D721Med (cell line): Measurements from ENCODE around the gene TMEM184B.

ENCODE experiments used
- DNase-seq: peaks from one replicate; pipeline ENCODE4 v3.0.0; 2011; ENCODE audit warnings: low spot score; ENCODE audit not compliant: insufficient read length
- FAIRE-seq: peaks from 2 replicates; lab custom pipeline; 2011; peaks lifted over from hg19 to GRCh38; lab: Jason Lieb, UNC
- TF ChIP-seq, protein P1 (sequence below): IDR thresholded peaks from 2 replicates; pipeline ENCODE4 v1.5.1; 2012; ENCODE audit warnings: mild to moderate bottlenecking, control low read depth; ENCODE audit not compliant: insufficient read depth; ENCODE audit errors: missing control alignments

The TMEM184B gene

DNA sequence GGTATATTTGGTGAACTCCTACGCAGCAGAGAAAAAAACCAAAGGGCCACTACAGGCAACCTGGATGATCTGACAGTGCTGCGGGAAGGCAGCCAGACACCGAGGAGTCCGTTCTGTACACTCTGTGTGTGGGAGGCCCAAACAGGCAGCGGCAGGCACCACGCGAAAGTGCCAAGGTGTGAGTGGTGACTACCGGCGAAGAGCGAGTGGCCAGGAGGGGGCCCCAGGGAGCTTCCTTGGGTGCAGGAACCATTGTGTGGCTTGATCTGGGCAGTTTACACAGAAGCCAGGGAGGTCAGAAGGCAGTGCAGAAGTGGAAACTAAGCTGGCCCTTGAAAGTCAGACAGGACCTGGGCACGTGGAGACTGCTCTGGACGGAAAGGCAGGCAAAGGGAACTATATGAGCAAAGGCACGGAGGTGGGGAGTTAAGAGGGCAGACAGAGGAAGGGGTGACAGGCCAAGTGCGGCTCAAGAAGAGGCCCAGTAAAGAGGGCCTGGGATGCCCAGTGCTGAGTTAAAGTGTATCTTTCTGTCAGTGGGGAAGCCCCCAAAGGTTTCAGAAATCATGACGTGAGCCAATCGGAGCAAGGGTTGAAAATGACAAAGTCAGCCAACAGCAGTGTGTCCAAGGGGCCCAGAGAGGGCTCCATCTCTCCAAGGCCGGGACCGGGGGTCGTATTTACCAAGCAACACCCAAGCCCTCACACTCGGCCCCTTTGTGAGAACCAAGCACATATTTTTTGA, 10.6 kb downstream of the TMEM184B start:
- DNase-seq (no peak), FAIRE-seq (no peak)
- TF ChIP-seq, protein P1, sequence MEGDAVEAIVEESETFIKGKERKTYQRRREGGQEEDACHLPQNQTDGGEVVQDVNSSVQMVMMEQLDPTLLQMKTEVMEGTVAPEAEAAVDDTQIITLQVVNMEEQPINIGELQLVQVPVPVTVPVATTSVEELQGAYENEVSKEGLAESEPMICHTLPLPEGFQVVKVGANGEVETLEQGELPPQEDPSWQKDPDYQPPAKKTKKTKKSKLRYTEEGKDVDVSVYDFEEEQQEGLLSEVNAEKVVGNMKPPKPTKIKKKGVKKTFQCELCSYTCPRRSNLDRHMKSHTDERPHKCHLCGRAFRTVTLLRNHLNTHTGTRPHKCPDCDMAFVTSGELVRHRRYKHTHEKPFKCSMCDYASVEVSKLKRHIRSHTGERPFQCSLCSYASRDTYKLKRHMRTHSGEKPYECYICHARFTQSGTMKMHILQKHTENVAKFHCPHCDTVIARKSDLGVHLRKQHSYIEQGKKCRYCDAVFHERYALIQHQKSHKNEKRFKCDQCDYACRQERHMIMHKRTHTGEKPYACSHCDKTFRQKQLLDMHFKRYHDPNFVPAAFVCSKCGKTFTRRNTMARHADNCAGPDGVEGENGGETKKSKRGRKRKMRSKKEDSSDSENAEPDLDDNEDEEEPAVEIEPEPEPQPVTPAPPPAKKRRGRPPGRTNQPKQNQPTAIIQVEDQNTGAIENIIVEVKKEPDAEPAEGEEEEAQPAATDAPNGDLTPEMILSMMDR, result peak; percentile 38

DNA sequence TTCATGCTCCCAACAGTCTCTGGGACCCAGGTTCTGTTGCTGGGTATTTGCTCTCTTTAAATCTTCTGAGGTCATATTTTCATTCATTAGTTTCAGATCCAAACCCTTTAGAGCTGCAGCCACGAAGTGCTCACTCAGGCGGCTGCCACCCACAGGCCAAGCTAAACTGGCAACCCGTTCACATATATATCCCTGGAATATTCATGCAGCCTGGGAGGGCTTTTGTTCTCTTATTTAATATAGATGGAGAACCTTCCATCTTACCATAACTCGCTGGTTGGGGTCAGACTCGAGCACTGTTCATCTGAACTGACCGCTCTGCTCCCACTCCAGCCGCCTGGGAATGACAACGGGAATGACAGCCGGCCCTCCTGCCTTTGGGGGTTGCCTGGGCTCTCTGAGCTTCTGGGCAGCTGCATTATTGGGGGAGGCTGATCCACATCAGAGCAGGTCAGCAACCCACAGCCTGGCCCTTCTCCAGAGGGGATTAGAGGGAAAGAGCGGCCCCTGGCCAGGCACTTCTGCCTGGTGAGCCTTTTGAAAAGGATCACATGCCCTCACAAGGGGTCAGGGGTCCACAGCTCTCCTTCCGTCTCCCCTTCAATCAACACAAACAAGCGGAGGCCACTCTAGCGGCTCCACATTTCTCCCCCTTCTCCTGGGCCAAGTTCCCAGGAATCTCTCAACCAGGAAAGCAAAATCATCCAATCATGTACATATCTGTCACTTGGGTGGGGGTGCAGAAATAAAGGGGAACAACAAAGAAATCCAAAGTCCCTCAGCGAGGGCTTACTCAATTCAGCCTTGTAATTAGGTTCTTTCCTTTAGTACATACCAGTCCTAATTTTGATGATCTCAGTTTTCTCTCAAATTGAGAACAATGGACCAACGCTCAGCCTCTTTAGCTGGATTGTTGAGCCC, 11.8 kb downstream of the TMEM184B start:
- no peak for FAIRE-seq
- no peak for DNase-seq
- TF ChIP-seq, protein P1, result no peak

DNA sequence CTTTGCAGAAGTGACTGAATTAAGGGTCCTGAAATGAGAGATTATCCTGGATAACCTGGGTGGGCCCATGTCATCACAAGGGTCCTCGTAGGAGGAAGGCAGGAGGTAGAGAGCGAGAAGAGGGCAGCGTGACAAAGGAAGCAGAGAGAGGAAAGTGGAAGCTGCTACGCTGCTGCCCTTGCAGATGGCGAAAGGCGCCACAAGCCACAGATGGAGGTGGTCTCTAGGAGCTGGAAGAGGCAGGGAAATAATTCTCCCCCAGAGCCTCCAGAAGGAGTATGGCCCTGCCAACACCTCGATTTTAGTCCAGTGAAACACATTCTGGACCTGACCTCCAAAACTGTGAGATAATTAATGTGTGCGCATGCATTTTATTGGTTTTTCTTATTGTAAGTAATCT, 13.4 kb downstream of the TMEM184B start:
- FAIRE-seq (no peak), DNase-seq (no peak)

DNA sequence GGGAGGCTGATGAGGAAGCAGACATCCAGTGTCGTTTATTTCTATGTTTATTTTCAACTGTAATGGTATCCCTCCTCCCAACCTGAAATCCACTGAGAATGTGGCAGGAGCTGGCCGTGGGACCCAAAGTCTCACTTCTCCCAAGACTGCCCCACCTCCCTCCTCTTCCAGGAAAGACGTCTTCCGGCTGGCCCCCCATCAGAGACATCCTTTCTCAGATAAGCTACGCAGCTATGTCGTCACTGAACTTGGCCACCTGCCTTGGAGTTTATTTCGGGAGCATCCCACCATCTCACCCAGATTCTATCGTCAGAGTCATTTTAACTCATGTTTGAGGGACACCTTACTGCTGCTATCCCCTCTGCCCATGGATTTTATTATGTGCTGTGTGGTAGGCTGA, 13.9 kb downstream of the TMEM184B start:
- no peak for DNase-seq
- TF ChIP-seq, protein P1, result no peak
- FAIRE-seq, result no peak

More for the DNA sequence above, 13.4 kb downstream of the TMEM184B start:
- TF ChIP-seq, protein P1, result no peak

DNA sequence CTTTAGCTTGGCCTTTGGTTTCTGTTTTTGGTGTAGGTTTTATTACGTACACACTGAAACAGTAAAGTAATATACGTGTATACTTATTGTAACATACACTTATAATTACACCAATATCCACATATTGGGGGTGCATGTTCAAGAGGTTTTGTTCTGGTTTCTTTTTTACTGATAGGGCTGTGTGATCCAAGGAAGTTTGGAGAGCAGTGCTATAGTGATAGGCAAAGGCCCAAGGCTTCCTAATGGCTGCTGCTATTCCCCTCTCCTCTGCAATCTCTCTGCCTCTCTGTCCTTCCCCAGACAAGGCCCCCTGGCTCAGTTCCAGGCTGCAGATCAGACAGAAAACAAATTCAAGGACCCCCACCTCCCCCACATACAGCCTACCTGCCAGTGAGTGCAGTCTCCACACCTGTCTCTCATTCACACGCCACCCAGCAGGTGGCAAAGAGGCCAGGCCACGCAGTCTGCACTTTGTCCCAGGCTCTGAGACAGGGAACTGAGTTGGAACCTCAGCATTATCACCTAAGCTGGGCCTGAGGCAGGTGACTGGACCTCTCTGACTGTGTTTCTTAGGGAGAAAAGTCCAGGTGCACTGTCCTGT, 15.1 kb downstream of the TMEM184B start:
- DNase-seq (no peak), FAIRE-seq (no peak)
- TF ChIP-seq, protein P1, result no peak

DNA sequence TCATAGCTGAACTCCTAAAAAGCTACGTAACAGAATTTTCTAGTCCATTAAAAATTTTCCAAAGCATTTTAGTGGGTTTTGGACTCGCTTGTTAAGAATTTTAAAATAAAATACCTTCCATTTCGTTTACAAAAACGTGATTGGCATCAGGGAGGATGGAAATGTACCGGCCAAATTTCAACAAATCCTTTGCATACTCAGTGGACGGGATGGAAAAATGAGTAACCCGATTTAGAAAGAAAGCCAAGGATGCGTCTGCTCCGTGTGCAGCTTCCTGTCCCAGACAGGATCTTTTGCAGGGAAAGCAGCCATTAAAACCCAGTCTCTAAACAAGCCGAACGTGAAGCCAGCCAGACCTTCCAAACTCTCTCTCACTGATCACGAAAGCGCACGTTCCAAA, 15.6 kb downstream of the TMEM184B start:
- TF ChIP-seq, protein P1, result no peak
- DNase-seq (no peak), FAIRE-seq (no peak)
